GM20431 (cell line): ENCODE data around the gene TAF4B.
"Not testable (repeated sequence)": the region's sequence is repeated elsewhere in the genome, so short reads cannot be mapped to it uniquely, and the experiment has no call there.

Experiments
- in situ Hi-C: fragments of 300-500 bp; cut with MseI, MboI; formaldehyde crosslinking; loops from one replicate; pipeline ENCODE4 v1.15.0; 2020; ENCODE audit warnings: low sequenced_read_pairs; ENCODE audit not compliant: unreplicated experiment

The TAF4B gene

GRCh38 chr18:26230497-26230896, 4.3 kb downstream of the TAF4B start:
- in situ Hi-C loops, result no loop called here

- in situ Hi-C loops, result no loop called here
These were observed 7.0 kb downstream of the TAF4B start for GRCh38 chr18:26233208-26233607.

DNA sequence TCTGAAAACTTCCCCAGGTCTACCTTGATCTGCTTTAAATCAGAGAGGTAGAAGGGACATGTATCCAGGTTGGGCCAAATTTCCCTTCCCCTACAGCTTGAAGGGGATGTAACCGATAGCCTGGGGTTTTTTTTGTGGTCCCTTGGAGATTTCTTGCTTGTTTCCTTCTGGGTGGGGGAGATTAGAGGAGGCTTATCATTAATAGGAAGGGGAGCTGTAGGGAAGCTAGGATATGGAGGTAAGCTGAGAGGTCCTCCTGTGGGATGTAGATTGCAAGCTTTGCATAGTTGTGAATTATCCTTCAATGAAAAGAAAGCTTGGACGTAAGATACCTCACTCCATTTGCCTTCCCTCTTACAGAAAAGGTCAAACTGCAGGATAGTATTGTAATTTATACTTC, 11.1 kb downstream of the TAF4B start:
- in situ Hi-C loops, result not testable (repeated sequence)

DNA sequence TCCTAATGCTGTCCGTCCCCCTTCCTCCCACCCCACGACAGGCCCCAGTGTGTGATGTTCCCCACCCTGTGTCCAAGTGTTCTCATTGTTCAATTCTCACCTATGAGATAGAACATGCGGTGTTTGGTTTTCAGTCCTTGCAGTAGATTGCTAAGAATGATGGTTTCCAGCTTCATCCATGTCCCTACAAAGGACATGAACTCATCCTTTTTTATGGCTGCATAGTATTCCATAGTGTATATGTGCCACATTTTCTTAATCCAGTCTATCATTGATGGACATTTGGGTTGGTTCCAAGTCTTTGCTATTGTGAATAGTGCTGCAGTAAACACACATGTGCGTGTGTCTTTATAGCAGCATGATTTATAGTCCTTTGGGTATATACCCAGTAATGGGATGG, 12.5 kb downstream of the TAF4B start:
- in situ Hi-C loops, result not testable (repeated sequence)

DNA sequence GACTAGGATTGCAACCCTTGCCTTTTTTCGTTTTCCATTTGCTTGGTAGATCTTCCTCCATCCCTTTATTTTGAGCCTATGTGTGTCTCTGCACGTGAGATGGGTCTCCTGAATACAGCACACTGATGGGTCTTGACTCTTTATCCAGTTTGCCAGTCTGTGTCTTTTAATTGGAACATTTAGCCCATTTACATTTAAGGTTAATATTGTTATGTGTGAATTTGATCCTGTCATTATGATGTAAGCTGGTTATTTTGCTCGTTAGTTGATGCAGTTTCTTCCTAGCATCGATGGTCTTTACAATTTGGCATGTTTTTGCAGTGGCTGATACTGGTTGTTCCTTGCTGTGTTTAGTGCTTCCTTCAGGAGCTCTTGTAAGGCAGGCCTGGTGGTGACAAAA, 16.1 kb downstream of the TAF4B start:
- in situ Hi-C loops, result not testable (repeated sequence)

GRCh38 chr18:26245434-26245833, 19.2 kb downstream of the TAF4B start:
- in situ Hi-C loops, result not testable (repeated sequence)

DNA sequence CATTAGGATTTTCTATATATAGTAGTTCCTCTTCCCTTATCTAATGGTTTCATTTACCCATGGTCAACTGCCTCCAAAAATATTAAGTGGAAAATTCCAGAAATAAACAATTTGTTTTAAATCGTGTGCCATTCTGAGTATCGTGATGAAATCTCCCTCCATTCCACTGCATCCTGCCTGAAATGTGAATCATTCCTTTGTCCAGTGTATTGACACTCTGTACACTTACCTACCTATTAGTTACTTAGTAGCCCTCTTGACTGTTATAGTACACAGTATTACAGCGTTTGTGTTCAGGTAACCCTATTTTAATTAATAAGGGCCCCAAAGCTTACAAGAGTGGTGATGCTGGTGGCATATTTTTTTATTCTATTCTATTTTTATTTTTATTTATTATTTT, 26.2 kb downstream of the TAF4B start:
- in situ Hi-C loops, result no loop called here

- in situ Hi-C loops, result not testable (repeated sequence)
These were observed 28.6 kb downstream of the TAF4B start for GRCh38 chr18:26254808-26255207.

DNA sequence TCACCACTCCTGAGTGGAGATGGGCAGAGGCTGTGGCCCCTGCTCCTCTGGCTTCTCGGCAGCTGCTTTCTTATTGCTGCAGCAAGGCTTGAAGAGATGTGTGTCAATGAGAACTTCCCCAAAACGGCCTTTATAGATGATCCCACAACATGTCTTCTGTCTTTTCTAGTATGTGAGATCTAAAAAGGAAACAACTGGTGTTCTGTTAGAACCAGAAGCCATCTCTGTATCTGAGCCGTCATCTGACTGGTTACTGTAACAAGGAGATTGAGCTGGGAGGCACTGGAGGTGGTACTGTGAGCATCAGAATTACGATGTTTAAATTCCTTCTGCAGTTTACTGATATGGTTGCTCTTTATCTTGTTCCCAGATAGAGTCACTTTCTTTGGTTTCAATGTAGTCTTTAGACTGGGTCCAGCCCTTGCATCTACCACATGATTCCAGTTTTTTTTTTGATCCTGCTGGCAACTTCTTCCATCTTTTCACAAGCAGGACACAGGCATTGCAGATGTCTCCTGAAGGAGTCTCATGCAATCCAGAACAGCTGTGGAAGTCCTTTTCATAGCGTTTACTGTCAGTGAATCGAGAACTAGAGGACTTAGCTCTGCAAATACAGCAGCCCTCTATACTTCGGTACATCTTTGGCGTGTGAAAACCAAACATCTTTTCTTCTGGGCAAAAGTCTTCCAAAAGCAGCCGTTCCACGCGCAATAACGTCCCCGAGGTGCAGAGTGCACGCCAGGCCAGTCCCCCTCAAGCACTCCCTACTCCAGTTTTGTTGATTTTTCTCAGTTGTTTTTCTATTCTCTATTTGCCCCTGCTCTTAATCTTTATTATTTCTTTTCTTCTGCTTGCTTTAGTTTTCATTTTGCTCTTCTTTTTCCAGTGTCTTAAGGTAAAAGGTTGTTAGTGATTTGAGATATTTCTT, 29.7 kb downstream of the TAF4B start:
- in situ Hi-C loops, result no loop called here

DNA sequence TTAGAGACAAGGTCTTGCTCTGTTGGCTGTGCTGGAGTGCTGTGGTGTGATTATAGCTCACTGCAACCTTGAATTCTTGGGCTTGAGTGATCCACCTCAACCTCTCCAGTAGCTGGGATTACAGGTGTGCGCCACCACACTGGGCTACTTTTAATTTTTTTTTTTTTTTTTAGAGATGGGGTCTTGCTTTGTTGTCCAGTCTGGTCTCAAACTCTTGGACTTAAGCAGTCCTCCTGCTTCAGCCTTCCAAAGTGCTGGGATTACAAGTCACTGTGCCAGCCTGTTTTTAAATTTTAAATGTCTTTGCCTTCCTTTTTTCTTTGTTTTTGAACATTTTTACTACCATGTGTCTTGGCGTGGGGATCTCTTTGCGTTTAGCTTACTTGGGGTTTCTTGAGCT, 32.5 kb downstream of the TAF4B start:
- in situ Hi-C loops, result no loop called here

- in situ Hi-C loops, result not testable (repeated sequence)
These were observed 33.2 kb downstream of the TAF4B start for GRCh38 chr18:26259416-26259815.

DNA sequence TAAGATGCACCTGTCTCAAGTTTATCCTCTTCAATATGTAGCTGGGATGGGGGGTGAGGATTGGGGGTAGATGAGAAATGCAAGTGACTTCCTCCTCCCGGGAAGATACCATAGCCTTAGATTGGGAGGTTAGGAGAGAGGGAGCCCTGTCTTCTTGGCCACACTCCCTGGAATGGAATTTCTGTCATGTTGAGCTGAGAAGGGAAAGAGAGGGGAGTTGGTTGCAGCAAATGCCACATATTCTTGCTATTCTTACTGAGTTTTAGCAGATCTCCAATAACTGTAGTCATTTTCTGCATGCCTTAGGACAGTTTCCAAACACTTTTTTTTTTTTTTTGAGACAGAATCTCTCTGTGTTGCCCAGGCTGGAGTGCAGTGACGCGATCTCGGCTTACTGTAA, 35.9 kb downstream of the TAF4B start:
- in situ Hi-C loops, result no loop called here

GRCh38 chr18:26267357-26267930, 41.2 kb downstream of the TAF4B start:
- in situ Hi-C loops, result no loop called here

DNA sequence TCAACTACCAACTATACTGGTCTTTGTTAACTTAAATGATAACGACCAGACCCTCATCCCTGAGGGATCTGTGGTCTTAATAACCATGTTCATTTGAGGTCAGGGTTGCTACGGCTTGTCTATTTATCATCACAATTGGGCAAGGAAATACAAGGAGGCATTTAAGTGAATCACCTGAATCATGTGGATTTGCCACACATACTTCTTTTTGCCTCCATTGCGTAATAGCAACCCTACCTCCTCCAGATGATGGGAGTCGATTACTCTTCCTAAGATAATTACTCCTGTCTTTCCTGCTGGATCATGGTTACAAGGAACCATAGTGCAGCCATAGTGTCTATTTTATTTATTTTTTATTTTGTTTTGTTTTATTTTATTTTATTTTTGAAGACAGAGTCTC, 42.2 kb downstream of the TAF4B start:
- in situ Hi-C loops, result no loop called here

- in situ Hi-C loops, result no loop called here
These were observed 45.8 kb downstream of the TAF4B start for GRCh38 chr18:26271917-26272549.

DNA sequence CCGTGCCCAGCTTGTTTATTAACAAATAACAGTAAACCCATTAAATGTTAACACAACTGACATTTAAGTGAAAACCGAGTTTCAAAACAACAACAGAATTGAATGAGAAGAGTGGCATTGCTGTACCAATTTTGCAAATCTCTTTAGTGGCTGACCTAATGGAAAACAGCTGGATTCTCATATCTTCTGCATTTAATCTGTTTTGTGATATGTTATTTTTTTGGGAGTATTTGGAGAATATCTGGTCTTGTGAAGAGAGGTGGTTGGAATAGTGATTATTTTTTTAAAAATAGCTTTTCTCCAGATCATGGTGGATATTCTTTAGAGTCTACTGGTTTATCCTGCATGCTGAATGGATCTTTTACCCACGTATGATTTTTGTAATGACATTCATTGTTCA, 51.1 kb downstream of the TAF4B start:
- in situ Hi-C loops, result no loop called here

GRCh38 chr18:26279428-26279827, 53.2 kb downstream of the TAF4B start:
- in situ Hi-C loops, result no loop called here

DNA sequence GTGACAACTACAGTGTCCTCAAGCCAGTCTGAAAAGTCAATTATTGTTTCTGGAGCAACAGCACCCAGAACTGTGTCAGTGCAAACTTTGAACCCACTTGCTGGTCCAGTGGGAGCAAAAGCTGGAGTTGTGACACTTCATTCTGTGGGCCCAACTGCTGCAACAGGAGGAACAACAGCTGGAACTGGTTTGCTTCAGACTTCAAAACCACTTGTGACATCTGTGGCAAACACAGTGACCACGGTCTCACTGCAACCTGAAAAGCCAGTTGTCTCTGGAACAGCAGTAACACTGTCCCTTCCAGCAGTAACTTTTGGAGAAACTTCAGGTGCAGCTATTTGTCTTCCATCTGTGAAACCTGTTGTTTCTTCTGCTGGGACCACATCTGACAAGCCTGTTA, 59.8 kb downstream of the TAF4B start:
- in situ Hi-C loops, result no loop called here

DNA sequence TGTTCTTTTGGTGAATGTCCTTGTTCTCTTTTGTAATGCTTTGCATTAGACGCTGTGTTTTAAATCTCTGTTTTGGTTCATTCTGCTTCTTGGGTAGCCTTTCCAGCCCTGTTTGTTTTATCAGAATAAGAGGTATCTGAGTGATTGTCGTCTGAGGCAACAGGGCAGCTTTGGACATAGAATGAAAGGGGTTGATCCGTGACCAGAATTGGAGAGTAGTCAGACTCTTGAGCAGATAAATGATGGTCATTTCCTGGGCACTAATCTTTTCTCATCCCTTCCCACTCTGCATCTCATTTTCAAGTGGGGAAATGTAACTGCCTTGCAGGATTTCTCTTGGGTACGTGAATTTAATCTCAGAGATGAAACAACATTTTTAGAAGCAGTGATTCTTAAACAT, 61.4 kb downstream of the TAF4B start:
- in situ Hi-C loops, result no loop called here

DNA sequence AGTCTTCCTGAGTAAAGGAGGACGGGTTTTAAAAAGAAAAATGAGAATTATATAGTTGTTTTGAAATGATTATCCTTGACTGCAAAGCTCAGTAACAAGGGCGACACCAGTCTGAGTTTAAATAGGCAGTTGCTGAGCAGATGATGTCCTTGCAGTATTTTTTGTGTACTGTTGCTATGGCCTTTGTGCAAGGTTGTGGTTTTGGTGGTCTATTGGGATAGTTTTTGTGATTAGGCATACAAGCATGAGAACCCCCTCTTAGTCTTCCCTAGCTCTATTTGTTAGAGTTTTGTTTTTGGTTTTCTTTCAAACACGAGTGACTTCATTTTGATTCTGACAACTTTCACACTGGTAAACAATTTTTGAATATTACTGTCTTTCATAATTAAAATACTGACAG, 64.1 kb downstream of the TAF4B start:
- in situ Hi-C loops, result no loop called here

DNA sequence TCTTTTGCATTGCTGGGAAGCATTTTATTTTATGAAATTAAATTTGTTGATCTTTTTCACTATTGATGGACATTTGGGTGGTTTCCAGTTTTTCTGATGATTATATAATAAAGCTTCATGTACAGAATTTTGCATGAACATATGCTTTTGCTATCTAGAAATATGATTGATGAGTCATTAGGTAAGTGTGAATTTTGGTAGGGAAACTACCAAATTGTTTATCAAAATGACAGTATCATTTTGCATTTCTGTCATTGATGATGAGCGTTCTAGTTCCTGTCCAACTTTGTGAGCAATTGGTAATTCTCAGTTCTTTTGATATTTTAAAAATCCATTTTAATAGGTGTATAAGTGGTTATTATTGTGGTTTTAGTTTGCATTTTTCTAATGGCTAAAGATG, 67.7 kb downstream of the TAF4B start:
- in situ Hi-C loops, result no loop called here
